Neural cell (in vitro differentiated cells): Measurements from ENCODE around the gene PSMD11.

ENCODE experiments used
- CTCF ChIP-seq: fragments of 450-650 bp; IDR thresholded peaks from 2 replicates; pipeline ENCODE4 v1.5.1; 2014; ENCODE audit warnings: antibody characterized with exemption, mild to moderate bottlenecking, moderate library complexity; ENCODE audit not compliant: poor library complexity, severe bottlenecking
- EP300 ChIP-seq: fragments of 450-650 bp; conservative IDR thresholded peaks from 2 replicates; pipeline ENCODE4 v1.6.1; 2014; ENCODE audit warnings: antibody characterized with exemption, mild to moderate bottlenecking, moderate library complexity; ENCODE audit not compliant: poor library complexity, severe bottlenecking
- TAF1 ChIP-seq: IDR thresholded peaks from 2 replicates; pipeline ENCODE4 v1.6.1; 2012; ENCODE audit warnings: low read depth

GRCh38 chr17:32483451-32484019 lies 39.2 kb downstream of the PSMD11 start:
- peak; percentile 98 for TF ChIP-seq CTCF
- TF ChIP-seq EP300, result peak; percentile 61
- no peak for TF ChIP-seq TAF1
